Esophagus muscularis mucosa (tissue), 4 donors: ENCODE data around the gene IRX4.

ENCODE experiments used
- CTCF ChIP-seq, 3 experiments: fragments of 200-600 bp in 2 of 3; fragments of 450-650 bp in 1 of 3; sonication (generic) in 2 of 3; IDR thresholded peaks; one replicate each; pipeline ENCODE4 v1.5.1; 2017 to 2019; ENCODE audit warnings: antibody characterized with exemption in 3 of 3, mild to moderate bottlenecking in 2 of 3, moderate library complexity in 1 of 3
- EP300 ChIP-seq: sonication (generic); formaldehyde crosslinking; IDR thresholded peaks from one replicate; pipeline ENCODE4 v1.6.1; 2017; ENCODE audit warnings: antibody characterized with exemption
- POLR2A ChIP-seq: fragments of 450-650 bp; IDR thresholded peaks from one replicate; pipeline ENCODE4 v1.6.1; 2017; ENCODE audit warnings: antibody characterized with exemption, moderate library complexity, mild to moderate bottlenecking, low read depth
- POLR2AphosphoS5 ChIP-seq, 2 donors: sonication (generic); formaldehyde crosslinking; IDR thresholded peaks; one replicate each; pipeline ENCODE4 v1.6.1; 2017; ENCODE audit warnings: antibody characterized with exemption in 2 of 2

- TF ChIP-seq CTCF (IDR thresholded peaks at IDR 0.05): no peak
- no peak for TF ChIP-seq POLR2A
- no peak for TF ChIP-seq POLR2AphosphoS5 (IDR thresholded peaks at IDR 0.05)
- TF ChIP-seq EP300: no peak
Measured at GRCh38 chr5:1885868-1886845, 3.4 kb upstream of the IRX4 start.
